Measurements from ENCODE around the gene GPC6. TPM values are rescaled to one million over a fixed set of nuclear protein-coding genes. Genes with fewer than 3 reads are reported as not detected.

Gene GPC6
- total RNA-seq, 1 donor from 2014 or later, result not detected

DNA sequence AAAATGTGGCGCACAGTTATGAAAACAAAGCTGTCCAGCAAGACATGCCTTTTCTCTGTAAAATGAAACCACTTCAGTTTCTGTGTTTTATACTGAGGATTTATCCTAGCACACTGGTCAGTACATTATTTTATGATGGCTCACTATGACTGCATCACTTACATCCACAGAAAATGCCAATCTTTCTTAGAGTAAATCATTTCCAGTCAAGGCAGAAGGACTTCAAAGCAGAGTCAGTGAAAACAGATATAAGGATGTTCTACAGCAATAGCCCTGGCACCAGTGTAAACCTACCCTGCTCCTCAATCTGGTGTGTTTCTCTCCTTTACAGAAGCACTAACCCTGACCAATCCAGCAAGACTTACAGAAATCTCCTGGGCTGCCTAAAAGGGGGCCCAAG, 473.5 kb downstream of the GPC6 start:
- Mint-ChIP-seq H3K4me3 (no peak overlapping the region), H3K4me1 (no peaks in the 10 kb centered on the region), H3K27me3 (no peaks in the 10 kb centered on the region), H3K36me3 (ENCODE audit: low read depth) (no peaks in the 10 kb centered on the region), H3K27ac (no peak overlapping the region), H3K9me3 (peaks cover 11% of the 10 kb centered on the region)
- DNase-seq (no peak), ATAC-seq (ENCODE audit: low read depth) (no peak)
- intact Hi-C loops (cut with micrococcal nuclease), result no loop called here
- CTCF ChIA-PET, result no interaction called here
- POLR2A ChIA-PET, result no interaction called here
- TF ChIP-seq, protein P1, sequence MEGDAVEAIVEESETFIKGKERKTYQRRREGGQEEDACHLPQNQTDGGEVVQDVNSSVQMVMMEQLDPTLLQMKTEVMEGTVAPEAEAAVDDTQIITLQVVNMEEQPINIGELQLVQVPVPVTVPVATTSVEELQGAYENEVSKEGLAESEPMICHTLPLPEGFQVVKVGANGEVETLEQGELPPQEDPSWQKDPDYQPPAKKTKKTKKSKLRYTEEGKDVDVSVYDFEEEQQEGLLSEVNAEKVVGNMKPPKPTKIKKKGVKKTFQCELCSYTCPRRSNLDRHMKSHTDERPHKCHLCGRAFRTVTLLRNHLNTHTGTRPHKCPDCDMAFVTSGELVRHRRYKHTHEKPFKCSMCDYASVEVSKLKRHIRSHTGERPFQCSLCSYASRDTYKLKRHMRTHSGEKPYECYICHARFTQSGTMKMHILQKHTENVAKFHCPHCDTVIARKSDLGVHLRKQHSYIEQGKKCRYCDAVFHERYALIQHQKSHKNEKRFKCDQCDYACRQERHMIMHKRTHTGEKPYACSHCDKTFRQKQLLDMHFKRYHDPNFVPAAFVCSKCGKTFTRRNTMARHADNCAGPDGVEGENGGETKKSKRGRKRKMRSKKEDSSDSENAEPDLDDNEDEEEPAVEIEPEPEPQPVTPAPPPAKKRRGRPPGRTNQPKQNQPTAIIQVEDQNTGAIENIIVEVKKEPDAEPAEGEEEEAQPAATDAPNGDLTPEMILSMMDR (IDR thresholded peaks at IDR 0.05), result no peak

DNA sequence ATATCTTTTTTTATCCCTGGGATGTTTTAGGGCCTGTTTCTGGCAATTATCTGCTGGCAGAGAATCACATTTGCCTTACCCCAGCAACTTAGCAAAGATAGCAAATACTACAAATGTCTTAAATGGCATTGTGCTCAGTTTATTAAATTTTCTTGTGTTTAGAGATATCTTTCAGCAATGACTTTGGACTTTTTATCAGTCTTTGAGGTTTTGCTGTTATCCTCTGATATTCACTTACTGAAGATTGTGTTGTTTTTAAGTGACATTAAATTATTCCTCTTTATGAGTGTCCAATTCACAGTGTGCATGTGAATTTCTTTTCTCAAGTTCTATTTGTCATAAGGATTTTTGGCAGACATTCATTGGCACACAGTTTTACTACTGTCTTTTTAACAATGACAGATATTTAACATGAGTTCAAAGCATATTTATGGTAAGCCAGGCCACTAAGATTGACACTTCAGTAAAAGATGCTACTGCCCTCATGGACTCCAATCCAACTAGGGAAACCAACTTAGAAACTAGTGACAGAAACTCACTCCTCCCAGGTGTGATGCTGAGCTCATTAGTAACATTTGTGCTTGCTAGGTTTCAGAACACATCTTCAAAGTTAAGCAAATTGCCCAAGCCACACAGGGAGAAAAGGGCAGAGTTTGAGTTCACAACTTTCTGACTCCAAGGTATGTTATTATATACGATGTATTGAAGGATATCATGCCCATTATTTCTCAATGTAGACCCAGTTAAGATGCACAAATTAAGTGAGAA, 481.9 kb downstream of the GPC6 start:
- Mint-ChIP-seq H3K4me3 (no peak overlapping the region), H3K27me3 (no peaks in the 10 kb centered on the region), H3K4me1 (no peaks in the 10 kb centered on the region), H3K36me3 (ENCODE audit: low read depth) (no peaks in the 10 kb centered on the region), H3K9me3 (peaks cover 4% of the 10 kb centered on the region), H3K27ac (no peak overlapping the region)
- CTCF ChIA-PET, result no interaction called here
- intact Hi-C loops (cut with micrococcal nuclease), result no loop called here
- ATAC-seq (ENCODE audit: low read depth), result no peak
- no peak for DNase-seq
- POLR2A ChIA-PET, result no interaction called here
- TF ChIP-seq, protein P1 (IDR thresholded peaks at IDR 0.05), result no peak

DNA sequence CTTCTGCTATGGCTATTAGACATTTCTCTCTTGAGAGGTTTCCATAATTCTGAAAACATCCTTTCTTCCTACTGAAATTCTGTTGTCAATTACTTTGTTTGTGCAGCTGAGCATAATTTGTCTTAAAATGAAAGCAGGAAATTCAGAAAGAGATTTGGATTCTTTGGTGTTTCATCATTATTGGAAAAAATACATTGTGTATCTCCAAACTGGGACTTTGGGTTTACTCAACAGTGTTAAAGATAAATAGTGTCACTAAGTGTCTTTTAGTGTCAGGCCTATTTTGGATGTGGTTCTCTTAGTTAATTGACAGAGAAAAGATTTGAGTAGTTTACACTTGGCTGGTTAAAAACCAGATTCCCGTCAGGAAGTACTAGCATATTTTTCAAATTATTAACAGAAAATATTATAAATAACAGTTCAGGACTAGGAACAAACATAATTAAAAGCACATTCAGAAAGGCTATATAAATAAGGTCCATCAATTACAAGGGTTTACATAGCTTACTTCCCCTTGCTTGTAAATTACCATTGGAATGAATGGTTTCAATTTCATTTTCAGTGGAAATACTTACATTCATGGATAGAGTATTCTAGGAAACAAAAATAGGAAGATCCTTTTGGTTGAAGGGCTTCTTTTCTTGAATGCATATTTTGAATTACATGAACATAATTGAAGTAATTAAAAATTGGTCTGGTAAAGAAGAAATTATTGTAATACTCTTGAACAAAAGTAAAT, 483.1 kb downstream of the GPC6 start:
- no peaks in the 10 kb centered on the region for H3K4me1 Mint-ChIP-seq
- ATAC-seq (ENCODE audit: low read depth) (no peak), DNase-seq (no peak)
- H3K27ac Mint-ChIP-seq, result no peak overlapping the region
- no peak overlapping the region for H3K4me3 Mint-ChIP-seq
- CTCF ChIA-PET, result no interaction called here
- TF ChIP-seq, protein P1 (IDR thresholded peaks at IDR 0.05), result no peak
- H3K9me3 Mint-ChIP-seq, result peaks cover 14% of the 10 kb centered on the region
- intact Hi-C loops (cut with micrococcal nuclease), result no loop called here
- H3K36me3 Mint-ChIP-seq (ENCODE audit: low read depth), result no peaks in the 10 kb centered on the region
- POLR2A ChIA-PET, result no interaction called here
- H3K27me3 Mint-ChIP-seq, result no peaks in the 10 kb centered on the region

DNA sequence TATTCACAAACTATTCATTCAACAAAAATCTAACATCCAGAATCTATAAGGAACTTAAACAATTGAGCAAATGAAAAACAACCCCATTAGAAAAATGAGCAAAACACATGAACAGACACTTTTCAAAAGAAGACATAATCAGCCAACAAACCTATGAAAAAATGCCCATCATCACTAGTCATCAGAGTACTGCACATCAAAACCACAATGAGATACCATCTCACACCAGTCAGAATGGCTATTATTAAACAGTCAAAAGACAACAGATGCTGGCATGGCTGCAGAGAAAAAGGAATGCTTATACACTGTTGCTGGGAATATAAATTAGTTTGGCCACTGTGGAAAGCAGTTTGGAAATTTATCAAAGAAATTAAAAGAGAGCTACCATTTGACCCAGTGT, 487.6 kb downstream of the GPC6 start:
- no peaks in the 10 kb centered on the region for H3K27me3 Mint-ChIP-seq
- no peak overlapping the region for H3K4me3 Mint-ChIP-seq
- H3K27ac Mint-ChIP-seq, result no peak overlapping the region
- no peaks in the 10 kb centered on the region for H3K36me3 Mint-ChIP-seq (ENCODE audit: low read depth)
- ATAC-seq (ENCODE audit: low read depth), result no peak
- ChIA-PET CTCF (no interaction called here), POLR2A (no interaction called here)
- TF ChIP-seq, protein P1 (IDR thresholded peaks at IDR 0.05), result no peak
- peaks cover 19% of the 10 kb centered on the region for H3K9me3 Mint-ChIP-seq
- H3K4me1 Mint-ChIP-seq, result no peaks in the 10 kb centered on the region
- no peak for DNase-seq
- intact Hi-C loops (cut with micrococcal nuclease), result no loop called here

DNA sequence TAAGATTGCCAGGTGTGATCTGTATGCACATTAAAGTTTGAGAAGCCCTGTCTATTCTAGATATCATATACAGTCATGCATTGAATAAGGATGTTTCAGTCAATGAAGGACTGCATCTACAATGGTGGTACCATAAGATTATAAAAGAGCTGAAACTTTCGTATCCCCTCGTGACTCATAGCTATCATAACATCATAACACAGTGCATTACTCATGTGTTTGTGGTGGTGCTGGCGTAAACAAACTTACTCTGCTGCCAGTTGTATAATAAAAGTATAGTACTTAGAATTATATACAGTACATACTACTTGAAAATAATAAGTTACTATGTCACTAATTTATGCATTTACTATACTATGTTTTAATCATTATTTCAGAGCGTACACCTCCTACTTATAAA, 489.3 kb downstream of the GPC6 start:
- Mint-ChIP-seq H3K36me3 (ENCODE audit: low read depth) (no peaks in the 10 kb centered on the region), H3K27ac (no peak overlapping the region), H3K4me1 (no peaks in the 10 kb centered on the region), H3K27me3 (no peaks in the 10 kb centered on the region), H3K4me3 (no peak overlapping the region), H3K9me3 (peaks cover 24% of the 10 kb centered on the region)
- TF ChIP-seq, protein P1 (IDR thresholded peaks at IDR 0.05), result no peak
- no peak for ATAC-seq (ENCODE audit: low read depth)
- intact Hi-C loops (cut with micrococcal nuclease), result no loop called here
- no peak for DNase-seq
- CTCF ChIA-PET, result no interaction called here
- POLR2A ChIA-PET, result no interaction called here
